HEK293 (cell line): ENCODE data around the gene SETD4.

Experiments
- CTCF ChIA-PET: fragments of 350-600 bp; formaldehyde crosslinking; extraction: SDS; loops from one replicate; lab custom pipeline; 2021; ENCODE audit warnings: antibody characterized with exemption; lab: Yijun Ruan, JAX
- POLR2A ChIA-PET: fragments of 300-600 bp; formaldehyde crosslinking; extraction: SDS; loops from one replicate; lab custom pipeline; 2020; ENCODE audit warnings: antibody characterized with exemption, inconsistent platforms; lab: Yijun Ruan, JAX
- H3K27ac ChIP-seq: fragments of 200-500 bp; sonication (Bioruptor generic); 2 replicates; pipeline ENCODE4 v1.5.1; 2014; ENCODE audit warnings: low read depth, low read length, control low read depth, inconsistent platforms; ENCODE audit errors: extremely low read depth
- H3K36me3 ChIP-seq, 2 experiments: fragments of 200-500 bp in 1 of 2; sonication (Bioruptor generic) in 1 of 2; 1 replicate in 1 of 2; 2 replicates in 1 of 2; pipeline ENCODE4 v1.5.1; 2014 to 2017; ENCODE audit warnings: inconsistent platforms in 2 of 2, low read length in 2 of 2; ENCODE audit not compliant: control insufficient read depth in 2 of 2, insufficient read depth in 1 of 2
- H3K4me1 ChIP-seq: fragments of 200-500 bp; sonication (Bioruptor generic); 2 replicates; pipeline ENCODE4 v1.5.1; 2014; ENCODE audit warnings: mild to moderate bottlenecking, low read length, inconsistent platforms; ENCODE audit not compliant: control insufficient read depth, insufficient read depth
- H3K4me3 ChIP-seq: 2 replicates; pipeline ENCODE4 v1.5.1; 2011; ENCODE audit warnings: low read depth, mild to moderate bottlenecking, control low read depth, low read length, moderate library complexity
- H3K9me3 ChIP-seq: fragments of 200-500 bp; sonication (Bioruptor generic); 2 replicates; pipeline ENCODE4 v1.5.1; 2014; ENCODE audit warnings: low read depth, low read length, inconsistent platforms; ENCODE audit not compliant: control insufficient read depth, insufficient read depth
- BCL11A ChIP-seq: fragments of 450-650 bp; formaldehyde crosslinking; IDR thresholded peaks from 2 replicates; pipeline ENCODE4 v1.5.1; 2016; ENCODE audit warnings: low read depth, missing biosample characterization, missing genetic modification characterization
- MEIS1 ChIP-seq: sonication (generic); formaldehyde crosslinking; IDR thresholded peaks from 2 replicates; pipeline ENCODE4 v1.8.1; 2022; ENCODE audit warnings: missing genetic modification reagents, mild to moderate bottlenecking, borderline replicate concordance
- MYNN ChIP-seq: fragments of 450-650 bp; formaldehyde crosslinking; IDR thresholded peaks from 2 replicates; pipeline ENCODE4 v1.5.1; 2016; ENCODE audit warnings: missing biosample characterization, missing genetic modification characterization, borderline replicate concordance
- PBX3 ChIP-seq: sonication (generic); formaldehyde crosslinking; IDR thresholded peaks from 2 replicates; pipeline ENCODE4 v1.8.1; 2022; ENCODE audit warnings: mild to moderate bottlenecking, moderate library complexity, missing genetic modification reagents
- PRDM10 ChIP-seq: fragments of 450-650 bp; formaldehyde crosslinking; IDR thresholded peaks from 2 replicates; pipeline ENCODE4 v1.5.1; 2016; ENCODE audit warnings: missing biosample characterization, missing genetic modification characterization
- SALL2 ChIP-seq: fragments of 450-650 bp; formaldehyde crosslinking; IDR thresholded peaks from 2 replicates; pipeline ENCODE4 v1.5.0; 2017; ENCODE audit warnings: missing biosample characterization, mild to moderate bottlenecking, missing genetic modification characterization, borderline replicate concordance
- SCRT1 ChIP-seq: fragments of 450-650 bp; formaldehyde crosslinking; IDR thresholded peaks from 2 replicates; pipeline ENCODE4 v1.5.1; 2016; ENCODE audit warnings: missing biosample characterization, missing genetic modification characterization, borderline replicate concordance
- SP3 ChIP-seq: fragments of 450-650 bp; formaldehyde crosslinking; IDR thresholded peaks from 2 replicates; pipeline ENCODE4 v1.5.1; 2016; ENCODE audit warnings: missing biosample characterization, missing genetic modification characterization
- ZFP37 ChIP-seq: fragments of 450-650 bp; formaldehyde crosslinking; IDR thresholded peaks from 2 replicates; pipeline ENCODE4 v1.5.1; 2016; ENCODE audit warnings: missing biosample characterization, missing genetic modification characterization
- ZNF133 ChIP-seq: fragments of 450-650 bp; formaldehyde crosslinking; IDR thresholded peaks from 2 replicates; pipeline ENCODE4 v1.5.1; 2016; ENCODE audit warnings: missing biosample characterization, missing genetic modification characterization
- ZNF138 ChIP-seq: fragments of 450-650 bp; formaldehyde crosslinking; IDR thresholded peaks from 2 replicates; pipeline ENCODE4 v1.5.1; 2016; ENCODE audit warnings: missing biosample characterization, missing genetic modification characterization, borderline replicate concordance
- ZNF16 ChIP-seq: fragments of 450-650 bp; formaldehyde crosslinking; IDR thresholded peaks from 2 replicates; pipeline ENCODE4 v1.5.1; 2016; ENCODE audit warnings: low read depth, missing biosample characterization, missing genetic modification characterization
- ZNF366 ChIP-seq: fragments of 450-650 bp; formaldehyde crosslinking; conservative IDR thresholded peaks from 2 replicates; pipeline ENCODE4 v1.5.1; 2016; ENCODE audit warnings: missing biosample characterization, missing genetic modification characterization
- ZNF423 ChIP-seq: fragments of 450-650 bp; formaldehyde crosslinking; IDR thresholded peaks from 2 replicates; pipeline ENCODE4 v1.5.1; 2016; ENCODE audit warnings: missing biosample characterization, missing genetic modification characterization
- ZNF501 ChIP-seq: fragments of 450-650 bp; formaldehyde crosslinking; IDR thresholded peaks from 2 replicates; pipeline ENCODE4 v1.5.1; 2016; ENCODE audit warnings: missing biosample characterization, missing genetic modification characterization
- ZNF558 ChIP-seq: fragments of 450-650 bp; formaldehyde crosslinking; IDR thresholded peaks from 2 replicates; pipeline ENCODE4 v1.5.1; 2016; ENCODE audit warnings: missing biosample characterization, missing genetic modification characterization
- ZNF621 ChIP-seq: fragments of 450-650 bp; formaldehyde crosslinking; IDR thresholded peaks from 2 replicates; pipeline ENCODE4 v1.5.1; 2017; ENCODE audit warnings: missing biosample characterization, missing genetic modification characterization
- ZNF623 ChIP-seq: fragments of 450-650 bp; formaldehyde crosslinking; IDR thresholded peaks from 2 replicates; pipeline ENCODE4 v1.5.1; 2016; ENCODE audit warnings: missing biosample characterization, missing genetic modification characterization
- ZNF664 ChIP-seq: fragments of 450-650 bp; formaldehyde crosslinking; IDR thresholded peaks from 2 replicates; pipeline ENCODE4 v1.5.1; 2016; ENCODE audit warnings: missing biosample characterization, missing genetic modification characterization
- ZNF677 ChIP-seq: fragments of 450-650 bp; IDR thresholded peaks from 2 replicates; pipeline ENCODE4 v1.5.0; 2018; ENCODE audit warnings: missing biosample characterization, mild to moderate bottlenecking, missing genetic modification characterization, moderate library complexity
- ZNF747 ChIP-seq: fragments of 450-650 bp; formaldehyde crosslinking; IDR thresholded peaks from 2 replicates; pipeline ENCODE4 v1.5.1; 2016; ENCODE audit warnings: missing biosample characterization, missing genetic modification characterization
- ZNF785 ChIP-seq: fragments of 450-650 bp; formaldehyde crosslinking; IDR thresholded peaks from 2 replicates; pipeline ENCODE4 v1.5.1; 2016; ENCODE audit warnings: missing biosample characterization, missing genetic modification characterization
- ZNF837 ChIP-seq: fragments of 450-650 bp; formaldehyde crosslinking; IDR thresholded peaks from 2 replicates; pipeline ENCODE4 v1.5.1; 2016; ENCODE audit warnings: missing biosample characterization, missing genetic modification characterization
- TF ChIP-seq, protein P1 (sequence below): fragments of 450-650 bp; formaldehyde crosslinking; IDR thresholded peaks from 2 replicates; pipeline ENCODE4 v1.5.1; 2016; ENCODE audit warnings: missing biosample characterization, missing genetic modification characterization, borderline replicate concordance
- TF ChIP-seq, protein P2 (sequence below): fragments of 450-650 bp; formaldehyde crosslinking; IDR thresholded peaks from 2 replicates; pipeline ENCODE4 v1.5.1; 2017; ENCODE audit warnings: missing biosample characterization, missing genetic modification characterization

The SETD4 gene

GRCh38 chr21:36061445-36061844 is 1.1 kb upstream of the SETD4 start:
- no peak overlapping the region for H3K4me3 ChIP-seq
- POLR2A ChIA-PET: no interaction called here
- TF ChIP-seq ZNF558 (tag by site-specific recombination): no peak
- TF ChIP-seq, protein P1, sequence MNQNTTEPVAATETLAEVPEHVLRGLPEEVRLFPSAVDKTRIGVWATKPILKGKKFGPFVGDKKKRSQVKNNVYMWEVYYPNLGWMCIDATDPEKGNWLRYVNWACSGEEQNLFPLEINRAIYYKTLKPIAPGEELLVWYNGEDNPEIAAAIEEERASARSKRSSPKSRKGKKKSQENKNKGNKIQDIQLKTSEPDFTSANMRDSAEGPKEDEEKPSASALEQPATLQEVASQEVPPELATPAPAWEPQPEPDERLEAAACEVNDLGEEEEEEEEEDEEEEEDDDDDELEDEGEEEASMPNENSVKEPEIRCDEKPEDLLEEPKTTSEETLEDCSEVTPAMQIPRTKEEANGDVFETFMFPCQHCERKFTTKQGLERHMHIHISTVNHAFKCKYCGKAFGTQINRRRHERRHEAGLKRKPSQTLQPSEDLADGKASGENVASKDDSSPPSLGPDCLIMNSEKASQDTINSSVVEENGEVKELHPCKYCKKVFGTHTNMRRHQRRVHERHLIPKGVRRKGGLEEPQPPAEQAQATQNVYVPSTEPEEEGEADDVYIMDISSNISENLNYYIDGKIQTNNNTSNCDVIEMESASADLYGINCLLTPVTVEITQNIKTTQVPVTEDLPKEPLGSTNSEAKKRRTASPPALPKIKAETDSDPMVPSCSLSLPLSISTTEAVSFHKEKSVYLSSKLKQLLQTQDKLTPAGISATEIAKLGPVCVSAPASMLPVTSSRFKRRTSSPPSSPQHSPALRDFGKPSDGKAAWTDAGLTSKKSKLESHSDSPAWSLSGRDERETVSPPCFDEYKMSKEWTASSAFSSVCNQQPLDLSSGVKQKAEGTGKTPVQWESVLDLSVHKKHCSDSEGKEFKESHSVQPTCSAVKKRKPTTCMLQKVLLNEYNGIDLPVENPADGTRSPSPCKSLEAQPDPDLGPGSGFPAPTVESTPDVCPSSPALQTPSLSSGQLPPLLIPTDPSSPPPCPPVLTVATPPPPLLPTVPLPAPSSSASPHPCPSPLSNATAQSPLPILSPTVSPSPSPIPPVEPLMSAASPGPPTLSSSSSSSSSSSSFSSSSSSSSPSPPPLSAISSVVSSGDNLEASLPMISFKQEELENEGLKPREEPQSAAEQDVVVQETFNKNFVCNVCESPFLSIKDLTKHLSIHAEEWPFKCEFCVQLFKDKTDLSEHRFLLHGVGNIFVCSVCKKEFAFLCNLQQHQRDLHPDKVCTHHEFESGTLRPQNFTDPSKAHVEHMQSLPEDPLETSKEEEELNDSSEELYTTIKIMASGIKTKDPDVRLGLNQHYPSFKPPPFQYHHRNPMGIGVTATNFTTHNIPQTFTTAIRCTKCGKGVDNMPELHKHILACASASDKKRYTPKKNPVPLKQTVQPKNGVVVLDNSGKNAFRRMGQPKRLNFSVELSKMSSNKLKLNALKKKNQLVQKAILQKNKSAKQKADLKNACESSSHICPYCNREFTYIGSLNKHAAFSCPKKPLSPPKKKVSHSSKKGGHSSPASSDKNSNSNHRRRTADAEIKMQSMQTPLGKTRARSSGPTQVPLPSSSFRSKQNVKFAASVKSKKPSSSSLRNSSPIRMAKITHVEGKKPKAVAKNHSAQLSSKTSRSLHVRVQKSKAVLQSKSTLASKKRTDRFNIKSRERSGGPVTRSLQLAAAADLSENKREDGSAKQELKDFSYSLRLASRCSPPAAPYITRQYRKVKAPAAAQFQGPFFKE (tag by site-specific recombination): no peak
- no peak for TF ChIP-seq ZNF664 (tag by site-specific recombination)
- no peak for TF ChIP-seq MEIS1
- no peak for TF ChIP-seq ZNF133 (tag by site-specific recombination)
- TF ChIP-seq MYNN (tag by site-specific recombination): no peak
- no peak for TF ChIP-seq ZNF785 (tag by site-specific recombination)
- TF ChIP-seq PBX3 (CRISPR knock-in tag): no peak
- no peak for TF ChIP-seq PRDM10 (tag by site-specific recombination)
- no peak for TF ChIP-seq ZNF423
- no peak for TF ChIP-seq ZNF621
- TF ChIP-seq ZNF138 (tag by site-specific recombination): no peak
- TF ChIP-seq ZNF747: no peak

DNA sequence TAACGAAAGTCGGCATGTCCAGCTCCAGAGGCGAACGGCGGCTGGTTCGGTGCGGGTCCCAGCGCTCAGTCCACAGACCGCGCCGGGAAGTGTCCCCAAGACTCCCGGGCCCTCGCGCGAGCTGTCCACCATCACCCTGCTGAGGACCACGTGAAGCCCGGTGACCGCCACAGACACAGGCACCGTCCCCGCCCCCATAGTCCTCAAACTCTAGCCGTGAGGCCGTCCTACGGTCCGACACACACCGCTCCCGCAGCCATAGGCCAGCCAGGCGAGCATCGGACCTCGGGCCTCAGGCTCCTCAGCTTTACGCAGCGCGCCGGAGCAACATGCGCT is 535 bp downstream of the SETD4 start:
- CTCF ChIA-PET: interaction anchor here (0.5 to 1.8 kb wide), 4 partner anchors 9 to 1504 kb away, joined by 3 to 6 read pairs (median 4); no protein-coding TSS in a partner anchor
- no peaks in the 10 kb centered on the region for H3K9me3 ChIP-seq
- H3K27ac ChIP-seq: peak overlapping the region; percentile 89
- H3K36me3 ChIP-seq: peaks cover 36 to 38% of the 10 kb centered on the region in 2 experiments
- H3K4me1 ChIP-seq: peaks cover 8% of the 10 kb centered on the region; the same call in 1 of the 2 replicates
- H3K4me3 ChIP-seq: peak overlapping the region; percentile 55
- POLR2A ChIA-PET: interaction anchor here (0.6 to 2.3 kb wide), 12 partner anchors 8 to 1172 kb away, joined by 3 to 58 read pairs (median 6); partner anchors contain the start of gene CBR1
- no peak for TF ChIP-seq ZNF677 (tag by site-specific recombination)
- TF ChIP-seq ZFP37 (tag by site-specific recombination): no peak
- no peak for TF ChIP-seq ZNF837 (tag by site-specific recombination)
- no peak for TF ChIP-seq ZNF366 (tag by site-specific recombination)
- TF ChIP-seq, protein P2, sequence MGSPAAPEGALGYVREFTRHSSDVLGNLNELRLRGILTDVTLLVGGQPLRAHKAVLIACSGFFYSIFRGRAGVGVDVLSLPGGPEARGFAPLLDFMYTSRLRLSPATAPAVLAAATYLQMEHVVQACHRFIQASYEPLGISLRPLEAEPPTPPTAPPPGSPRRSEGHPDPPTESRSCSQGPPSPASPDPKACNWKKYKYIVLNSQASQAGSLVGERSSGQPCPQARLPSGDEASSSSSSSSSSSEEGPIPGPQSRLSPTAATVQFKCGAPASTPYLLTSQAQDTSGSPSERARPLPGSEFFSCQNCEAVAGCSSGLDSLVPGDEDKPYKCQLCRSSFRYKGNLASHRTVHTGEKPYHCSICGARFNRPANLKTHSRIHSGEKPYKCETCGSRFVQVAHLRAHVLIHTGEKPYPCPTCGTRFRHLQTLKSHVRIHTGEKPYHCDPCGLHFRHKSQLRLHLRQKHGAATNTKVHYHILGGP: no peak
- TF ChIP-seq ZNF623 (tag by site-specific recombination): peak; percentile 5; the same call in 1 of the 2 replicates
- no peak for TF ChIP-seq SCRT1 (tag by site-specific recombination)
- no peak for TF ChIP-seq BCL11A
- no peak for TF ChIP-seq ZNF16 (tag by site-specific recombination)
- no peak for TF ChIP-seq SALL2 (tag by site-specific recombination)
- TF ChIP-seq ZNF501 (tag by site-specific recombination): no peak
- TF ChIP-seq SP3 (tag by site-specific recombination): no peak

More at GRCh38 chr21:36061445-36061844, 1.1 kb upstream of the SETD4 start:
- CTCF ChIA-PET: interaction anchor here (1.0 kb wide), 1 partner anchor 43 kb away, joined by 3 read pairs; no protein-coding TSS in a partner anchor
- peaks cover 22 to 24% of the 10 kb centered on the region in 2 experiments for H3K36me3 ChIP-seq
- no peaks in the 10 kb centered on the region for H3K9me3 ChIP-seq
- H3K27ac ChIP-seq: no peak overlapping the region
- H3K4me1 ChIP-seq: peaks cover 8% of the 10 kb centered on the region; the same call in 1 of the 2 replicates
